CD8-positive, alpha-beta memory T cell (primary cell): ENCODE results near the gene IFIT5. TPM values are rescaled to one million over a fixed set of nuclear protein-coding genes. Genes with fewer than 3 reads are reported as not detected.
"Not testable (repeated sequence)": the region's sequence is repeated elsewhere in the genome, so short reads cannot be mapped to it uniquely, and the experiment has no call there.

Experiments used
- CTCF ChIA-PET: fragments of 350-600 bp; sonication (Branson Sonifier 250); formaldehyde crosslinking; loops from one replicate; lab custom pipeline; 2021; ENCODE audit warnings: antibody characterized with exemption; lab: Charles Lee
- POLR2A ChIA-PET: fragments of 350-600 bp; sonication (Branson Sonifier 250); formaldehyde crosslinking; loops from one replicate; lab custom pipeline; 2021; ENCODE audit warnings: antibody characterized with exemption; lab: Charles Lee
- DNase-seq, 5 donors: peaks; one replicate each; pipeline versions ENCODE4 v3.0.0 to v3.0.0-alpha.2; 2020 to 2022; ENCODE audit warnings: mixed read lengths in 1 of 5
- H3K27ac ChIP-seq: one replicate; pipeline ENCODE4 v1.7.0; 2013; ENCODE audit warnings: low read depth, mild to moderate bottlenecking, low read length, moderate library complexity
- H3K27me3 ChIP-seq: 2 replicates; pipeline ENCODE4 v1.7.0; 2013; ENCODE audit warnings: low read length, mild to moderate bottlenecking; ENCODE audit not compliant: insufficient read depth, poor library complexity, severe bottlenecking
- H3K36me3 ChIP-seq: 2 replicates; pipeline ENCODE4 v1.7.0; 2013; ENCODE audit warnings: mild to moderate bottlenecking, low read length, moderate library complexity; ENCODE audit not compliant: insufficient read depth
- H3K4me1 ChIP-seq: 2 replicates; pipeline ENCODE4 v1.7.0; 2013; ENCODE audit warnings: mild to moderate bottlenecking, low read length, moderate library complexity; ENCODE audit not compliant: insufficient read depth
- H3K4me3 ChIP-seq: 2 replicates; pipeline ENCODE4 v1.7.0; 2013; ENCODE audit warnings: mild to moderate bottlenecking, low read length
- H3K9me3 ChIP-seq: 2 replicates; pipeline ENCODE4 v1.7.0; 2013; ENCODE audit warnings: mild to moderate bottlenecking, low read length
- H3K27ac Mint-ChIP-seq, 8 donors: one replicate each; pipeline ENCODE4 v1.8.0; 2020 to 2021; ENCODE audit warnings: mixed read lengths in 8 of 8, mild to moderate bottlenecking in 6 of 8, inconsistent platforms in 3 of 8, moderate library complexity in 3 of 8
- H3K27me3 Mint-ChIP-seq, 2 donors: one replicate each; pipeline ENCODE4 v1.8.0; 2020 to 2021; ENCODE audit warnings: mixed read lengths in 2 of 2, mild to moderate bottlenecking in 1 of 2, moderate library complexity in 1 of 2
- H3K36me3 Mint-ChIP-seq, 3 donors: one replicate each; pipeline ENCODE4 v1.8.0; 2020 to 2021; ENCODE audit warnings: mixed read lengths in 3 of 3, inconsistent platforms in 1 of 3, mild to moderate bottlenecking in 1 of 3
- H3K4me1 Mint-ChIP-seq, 3 donors: one replicate each; pipeline ENCODE4 v1.8.0; 2020 to 2021; ENCODE audit warnings: mixed read lengths in 3 of 3, inconsistent platforms in 1 of 3, mild to moderate bottlenecking in 1 of 3
- H3K4me3 Mint-ChIP-seq, 7 donors: one replicate each; pipeline ENCODE4 v1.8.0; 2020 to 2021; ENCODE audit warnings: mixed read lengths in 7 of 7, mild to moderate bottlenecking in 6 of 7, moderate library complexity in 4 of 7, inconsistent platforms in 2 of 7
- H3K9me3 Mint-ChIP-seq, 5 donors: one replicate each; pipeline ENCODE4 v1.8.0; 2020 to 2022; ENCODE audit warnings: mixed read lengths in 5 of 5, mild to moderate bottlenecking in 3 of 5, moderate library complexity in 2 of 5, inconsistent platforms in 1 of 5
- polyA plus RNA-seq: library from polyadenylated mRNA; unstranded; fragments of 300-500 nt; fragmentation: Illumina TruSeq; gene quantifications from one replicate; pipeline ENCODE4 v1.2.3, GENCODE V29; 2021
- total RNA-seq, 2 experiments: library from RNA; stranded (reverse); gene quantifications; one replicate each; pipeline ENCODE4 v1.2.3, GENCODE V29; 2021

Gene IFIT5
- total and polyA plus RNA-seq, 3 experiments from 2014 or later = 6.2 to 7.9 (median 6.5) TPM

DNA sequence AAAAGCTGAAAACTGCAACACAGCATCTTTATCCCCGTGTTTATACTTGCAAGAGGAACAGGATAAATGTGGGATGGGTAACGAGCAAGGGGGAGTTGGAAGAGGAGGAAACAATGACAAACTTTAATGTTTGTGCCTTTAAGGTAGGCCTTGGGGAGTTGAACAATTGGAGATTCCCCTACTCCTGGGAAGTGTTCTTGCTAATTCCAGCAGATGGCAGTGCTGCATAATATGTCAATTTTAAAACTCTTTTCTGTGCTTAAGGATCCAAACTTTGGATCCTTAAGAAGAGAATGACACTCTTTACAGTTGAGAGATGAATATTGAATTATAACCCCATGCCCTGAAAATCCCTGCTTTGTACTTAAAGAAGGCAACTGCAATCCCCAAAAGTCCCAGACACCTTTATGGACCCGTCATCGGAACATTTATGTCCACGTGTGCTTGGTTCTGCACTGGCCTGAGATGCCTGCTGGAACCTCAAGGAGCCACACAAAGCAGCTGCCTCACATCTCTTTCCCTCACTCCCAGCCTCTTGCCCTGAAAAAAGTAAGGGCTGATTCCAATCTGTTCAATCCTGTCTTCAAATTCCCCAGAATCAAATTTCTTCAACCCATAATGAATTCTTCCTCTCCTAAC is 12.0 kb downstream of the IFIT5 start:
- Histone ChIP-seq H3K9me3 (no peaks in the 10 kb centered on the region), H3K4me1 (no peaks in the 10 kb centered on the region), H3K4me3 (no peak overlapping the region), H3K27me3 (no peaks in the 10 kb centered on the region), H3K27ac (no peak overlapping the region), H3K36me3 (no peaks in the 10 kb centered on the region)
- no peak overlapping the region for H3K4me3 Mint-ChIP-seq
- ChIA-PET POLR2A (no interaction called here), CTCF (no interaction called here)
- H3K36me3 Mint-ChIP-seq = peaks cover 0 to 12% (median 5%) of the 10 kb centered on the region in 3 donors
- H3K27me3 Mint-ChIP-seq = peaks cover 2 to 13% of the 10 kb centered on the region in 2 donors
- H3K9me3 Mint-ChIP-seq = no peaks in the 10 kb centered on the region
- H3K4me1 Mint-ChIP-seq = peaks cover 3 to 10% (median 7%) of the 10 kb centered on the region in 3 donors
- no peak for DNase-seq
- no peak overlapping the region for H3K27ac Mint-ChIP-seq

GRCh38 chr10:89427629-89428028 is 13.3 kb downstream of the IFIT5 start:
- Mint-ChIP-seq H3K36me3 (peaks cover 0 to 4% (median 4%) of the 10 kb centered on the region in 3 donors), H3K4me3 (peak overlapping the region in 1 of 7 donors; percentile 6), H3K9me3 (no peaks in the 10 kb centered on the region), H3K27ac (no peak overlapping the region), H3K4me1 (no peaks in the 10 kb centered on the region), H3K27me3 (peaks cover 6 to 21% of the 10 kb centered on the region in 2 donors)
- H3K36me3 ChIP-seq = no peaks in the 10 kb centered on the region
- DNase-seq = no peak
- no peaks in the 10 kb centered on the region for H3K9me3 ChIP-seq
- H3K4me3 ChIP-seq = no peak overlapping the region
- no peaks in the 10 kb centered on the region for H3K27me3 ChIP-seq
- CTCF ChIA-PET = no interaction called here
- no peak overlapping the region for H3K27ac ChIP-seq
- H3K4me1 ChIP-seq = no peaks in the 10 kb centered on the region
- POLR2A ChIA-PET = no interaction called here

- CTCF ChIA-PET = interaction anchor here (0.9 kb wide), 1 partner anchor 134 kb away, joined by 3 read pairs; no protein-coding TSS in a partner anchor
- H3K4me1 Mint-ChIP-seq = no peaks in the 10 kb centered on the region
Measured at GRCh38 chr10:89428877-89429276, 14.5 kb downstream of the IFIT5 start.

GRCh38 chr10:89431977-89432376 is 17.6 kb downstream of the IFIT5 start:
- no peak overlapping the region for H3K4me3 Mint-ChIP-seq
- Histone ChIP-seq H3K36me3 (no peaks in the 10 kb centered on the region), H3K27me3 (peaks cover 3% of the 10 kb centered on the region), H3K4me3 (no peak overlapping the region), H3K27ac (no peak overlapping the region), H3K9me3 (no peaks in the 10 kb centered on the region), H3K4me1 (no peaks in the 10 kb centered on the region)
- no peaks in the 10 kb centered on the region for H3K4me1 Mint-ChIP-seq
- no peaks in the 10 kb centered on the region for H3K9me3 Mint-ChIP-seq
- no peaks in the 10 kb centered on the region for H3K36me3 Mint-ChIP-seq
- H3K27ac Mint-ChIP-seq = no peak overlapping the region
- POLR2A ChIA-PET = no interaction called here
- no peak for DNase-seq
- CTCF ChIA-PET = no interaction called here
- peaks cover 13 to 43% of the 10 kb centered on the region in 2 donors for H3K27me3 Mint-ChIP-seq

More at GRCh38 chr10:89428877-89429276, 14.5 kb downstream of the IFIT5 start:
- Mint-ChIP-seq H3K9me3 (no peaks in the 10 kb centered on the region), H3K27ac (no peak overlapping the region), H3K4me3 (no peak overlapping the region), H3K27me3 (peaks cover 6 to 23% of the 10 kb centered on the region in 2 donors), H3K36me3 (no peaks in the 10 kb centered on the region)
- no peaks in the 10 kb centered on the region for H3K27me3 ChIP-seq
- H3K36me3 ChIP-seq = no peaks in the 10 kb centered on the region
- H3K9me3 ChIP-seq = no peaks in the 10 kb centered on the region
- DNase-seq = no peak
- H3K4me3 ChIP-seq = no peak overlapping the region
- POLR2A ChIA-PET = no interaction called here
- H3K27ac ChIP-seq = no peak overlapping the region
- no peaks in the 10 kb centered on the region for H3K4me1 ChIP-seq

GRCh38 chr10:89438525-89438924 is 24.2 kb downstream of the IFIT5 start:
- H3K9me3 ChIP-seq = no peaks in the 10 kb centered on the region
- H3K9me3 Mint-ChIP-seq = no peaks in the 10 kb centered on the region
- H3K27ac ChIP-seq = no peak overlapping the region
- ChIA-PET POLR2A (no interaction called here), CTCF (no interaction called here)
- no peak for DNase-seq
- no peak overlapping the region for H3K4me3 Mint-ChIP-seq
- no peaks in the 10 kb centered on the region for H3K4me1 Mint-ChIP-seq
- H3K36me3 ChIP-seq = no peaks in the 10 kb centered on the region
- peaks cover 10% of the 10 kb centered on the region for H3K27me3 ChIP-seq
- no peaks in the 10 kb centered on the region for H3K36me3 Mint-ChIP-seq
- peaks cover 24 to 64% of the 10 kb centered on the region in 2 donors for H3K27me3 Mint-ChIP-seq
- H3K4me1 ChIP-seq = no peaks in the 10 kb centered on the region
- H3K27ac Mint-ChIP-seq = no peak overlapping the region
- no peak overlapping the region for H3K4me3 ChIP-seq

DNA sequence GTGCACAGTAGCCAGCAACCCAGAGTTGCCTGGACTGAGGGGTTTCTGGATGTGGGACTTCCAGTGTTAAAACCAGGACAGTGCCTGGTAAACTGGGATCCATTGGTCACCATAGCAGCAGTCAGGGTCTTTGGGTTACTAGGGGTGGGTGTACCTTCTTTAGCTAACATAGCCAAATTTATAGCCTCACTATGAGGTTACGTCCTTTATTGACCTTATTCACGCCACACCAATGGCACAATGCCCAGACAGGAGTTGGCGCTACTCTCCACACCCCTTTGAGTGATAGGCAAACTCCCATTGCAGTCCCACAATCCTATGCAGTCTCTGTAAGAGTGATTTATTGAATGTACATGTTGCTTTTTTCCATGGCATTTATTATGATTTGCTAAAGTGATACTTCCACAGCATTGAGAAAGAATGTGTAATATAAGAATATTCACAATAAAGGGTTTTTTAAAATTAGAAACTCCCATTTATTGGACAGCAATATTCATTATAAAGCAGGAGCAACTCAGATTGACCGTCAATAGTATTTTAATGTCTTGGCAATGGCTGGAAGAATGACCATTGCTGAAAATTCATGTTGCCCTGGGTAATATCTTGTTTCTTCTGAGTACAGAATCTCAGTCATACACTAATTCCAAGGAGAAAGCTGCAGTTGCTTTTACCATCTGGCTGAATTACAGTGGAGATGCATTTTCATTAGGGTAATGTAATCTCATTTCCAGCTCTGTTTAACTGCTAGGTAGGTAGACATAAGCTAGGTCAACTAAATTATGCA is 26.1 kb downstream of the IFIT5 start:
- DNase-seq = no peak
- no peaks in the 10 kb centered on the region for H3K4me1 ChIP-seq
- no peaks in the 10 kb centered on the region for H3K36me3 ChIP-seq
- Mint-ChIP-seq H3K9me3 (peaks cover 0 to 2% (median 0%) of the 10 kb centered on the region in 5 donors), H3K27me3 (peaks cover 26 to 56% of the 10 kb centered on the region in 2 donors), H3K27ac (no peak overlapping the region), H3K36me3 (no peaks in the 10 kb centered on the region), H3K4me3 (no peak overlapping the region), H3K4me1 (no peaks in the 10 kb centered on the region)
- ChIA-PET POLR2A (no interaction called here), CTCF (no interaction called here)
- H3K27me3 ChIP-seq = peaks cover 8% of the 10 kb centered on the region
- no peaks in the 10 kb centered on the region for H3K9me3 ChIP-seq
- no peak overlapping the region for H3K27ac ChIP-seq
- no peak overlapping the region for H3K4me3 ChIP-seq

- Histone ChIP-seq H3K27ac (no peak overlapping the region), H3K27me3 (peaks cover 6% of the 10 kb centered on the region), H3K9me3 (no peaks in the 10 kb centered on the region), H3K4me3 (no peak overlapping the region), H3K4me1 (no peaks in the 10 kb centered on the region), H3K36me3 (no peaks in the 10 kb centered on the region)
- CTCF ChIA-PET = no interaction called here
- Mint-ChIP-seq H3K36me3 (no peaks in the 10 kb centered on the region), H3K9me3 (peaks cover 0 to 9% (median 2%) of the 10 kb centered on the region in 5 donors), H3K4me1 (no peaks in the 10 kb centered on the region), H3K27ac (no peak overlapping the region), H3K27me3 (peaks cover 30 to 48% of the 10 kb centered on the region in 2 donors), H3K4me3 (no peak overlapping the region)
- POLR2A ChIA-PET = no interaction called here
- DNase-seq = no peak
Measured at GRCh38 chr10:89442289-89442688, 27.9 kb downstream of the IFIT5 start.

DNA sequence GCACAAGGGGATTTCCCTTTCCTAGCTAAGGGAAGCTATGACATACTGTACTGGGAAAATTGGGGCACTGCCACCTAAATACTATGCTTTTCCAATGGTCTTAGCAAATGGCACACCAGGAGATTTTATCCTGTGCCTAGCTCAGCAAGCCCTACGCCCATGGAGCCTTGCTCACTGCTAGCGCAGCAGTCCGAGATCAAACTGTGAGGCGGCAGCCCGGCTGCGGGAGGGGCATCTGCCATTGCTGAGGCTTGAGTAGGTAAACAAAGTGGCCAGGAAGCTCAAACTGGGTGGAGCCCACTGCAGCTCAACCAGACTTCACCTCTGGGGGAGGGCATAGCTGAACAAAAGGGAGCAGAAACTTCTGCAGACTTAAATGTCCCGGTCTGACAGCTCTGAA is 30.5 kb downstream of the IFIT5 start:
- H3K36me3 ChIP-seq, H3K36me3 Mint-ChIP-seq, H3K27me3 ChIP-seq, CTCF ChIA-PET, H3K4me1 Mint-ChIP-seq, H3K27ac ChIP-seq, H3K4me3 ChIP-seq, H3K9me3 ChIP-seq, H3K9me3 Mint-ChIP-seq, POLR2A ChIA-PET, H3K27ac Mint-ChIP-seq, DNase-seq, H3K4me3 Mint-ChIP-seq, H3K4me1 ChIP-seq: not testable (repeated sequence)
- H3K27me3 Mint-ChIP-seq = peaks cover 23 to 26% of the 10 kb centered on the region in 2 donors
